Measurements from ENCODE around the gene RFX2. TPM values are rescaled to one million over a fixed set of nuclear protein-coding genes. Genes with fewer than 3 reads are reported as not detected.

The RFX2 gene
- total RNA-seq, 1 experiment from 2014 or later = 3.7 TPM

- no peak for TF ChIP-seq CTCF (conservative IDR thresholded peaks at IDR 0.05)
- no peak overlapping the region for H3K9ac ChIP-seq (ENCODE audit: extremely low read depth, insufficient read length, low read length)
- peaks cover 15% of the 10 kb centered on the region for H3K27me3 Mint-ChIP-seq (ENCODE audit: low read depth)
Observed at GRCh38 chr19:6076291-6076665, 34.0 kb downstream of the RFX2 start.

More at GRCh38 chr19:6076291-6076665, 34.0 kb downstream of the RFX2 start:
- Histone ChIP-seq H3K4me1 (ENCODE audit: insufficient read depth, low read length) (no peaks in the 10 kb centered on the region; the same call in 1 of the 2 replicates), H3K27me3 (ENCODE audit: insufficient read depth, low read length) (no peaks in the 10 kb centered on the region), H3K23me2 (ENCODE audit: insufficient read length, low read depth, low read length, poor library complexity, severe bottlenecking) (no peaks in the 10 kb centered on the region), H2AK5ac (ENCODE audit: insufficient read length, low read length) (no peak overlapping the region), H2BK5ac (ENCODE audit: insufficient read length, low read length) (no peak overlapping the region), H3K14ac (ENCODE audit: insufficient read depth, low read length) (no peak overlapping the region), H2BK20ac (ENCODE audit: low read depth, low read length, poor library complexity, severe bottlenecking) (no peak overlapping the region), H2BK12ac (ENCODE audit: insufficient read length, low read depth, low read length) (no peak overlapping the region), H3K9me3 (ENCODE audit: control insufficient read depth, low read depth, low read length) (no peaks in the 10 kb centered on the region), H4K5ac (ENCODE audit: insufficient read length, low read depth, low read length) (no peak overlapping the region), H2BK120ac (ENCODE audit: low read depth, low read length, poor library complexity, severe bottlenecking) (no peak overlapping the region), H2AFZ (ENCODE audit: low read length) (no peak overlapping the region), H2BK15ac (ENCODE audit: low read depth, low read length) (no peak overlapping the region), H3K4me2 (ENCODE audit: insufficient read depth, insufficient read length, low read length) (no peak overlapping the region), H4K20me1 (ENCODE audit: control insufficient read depth, insufficient read depth, insufficient read length) (no peaks in the 10 kb centered on the region), H3K4ac (ENCODE audit: low read depth, low read length) (no peak overlapping the region), H3K18ac (ENCODE audit: insufficient read length, low read depth, low read length) (no peak overlapping the region), H3T11ph (ENCODE audit: low read length) (no peak overlapping the region), H3K27ac (ENCODE audit: insufficient read length, low read depth, low read length) (no peak overlapping the region), H4K8ac (replicated peaks; ENCODE audit: insufficient read length, low read depth, low read length) (no peak overlapping the region), H3K56ac (ENCODE audit: insufficient read length, low read depth, low read length) (no peak overlapping the region), H3K79me1 (ENCODE audit: insufficient read depth, low read depth, low read length, poor library complexity, severe bottlenecking) (no peaks in the 10 kb centered on the region), H4K91ac (ENCODE audit: insufficient read length, low read depth, low read length) (no peak overlapping the region), H3K23ac (ENCODE audit: insufficient read length, low read depth, low read length) (no peak overlapping the region), H3K79me2 (ENCODE audit: insufficient read depth, low read length) (no peaks in the 10 kb centered on the region)
- Mint-ChIP-seq H3K36me3 (ENCODE audit: insufficient read depth in 1 of 3, low read depth in 3 of 3) (no peaks in the 10 kb centered on the region), H3K4me1 (peaks cover 3 to 5% of the 10 kb centered on the region in 2 experiments), H3K27ac (no peak overlapping the region), H3K4me3 (no peak overlapping the region), H3K9me3 (no peaks in the 10 kb centered on the region)
- DNase-seq = no peak
- WGBS (ENCODE audit: extremely low coverage, insufficient read length, low lambda C conversion rate) = no CpG with 5 or more reads among the region's 7 CpGs
